Fibroblast of lung (primary cell): ENCODE data around the gene SEC24B. TPM values are rescaled to one million over a fixed set of nuclear protein-coding genes. Genes with fewer than 3 reads are reported as not detected.
"Not testable (repeated sequence)": the region's sequence is repeated elsewhere in the genome, so short reads cannot be mapped to it uniquely, and the experiment has no call there.

Experiments used
- DNase-seq, 2 donors: peaks; one replicate each; pipeline versions ENCODE4 v3.0.0 to v3.0.0-alpha.2; 2010; ENCODE audit warnings: low read depth in 2 of 2
- H2AFZ ChIP-seq: 2 replicates; pipeline ENCODE4 v1.5.1; 2012; ENCODE audit warnings: low read length, control low read depth, inconsistent platforms
- H3K27ac ChIP-seq: 2 replicates; pipeline ENCODE4 v1.5.1; 2011; ENCODE audit warnings: low read length, control low read depth; ENCODE audit not compliant: insufficient read depth
- H3K27me3 ChIP-seq: 2 replicates; pipeline ENCODE4 v1.5.1; 2011; ENCODE audit warnings: mild to moderate bottlenecking, low read length; ENCODE audit not compliant: control insufficient read depth, insufficient read depth
- H3K36me3 ChIP-seq: 2 replicates; pipeline ENCODE4 v1.5.1; 2011; ENCODE audit warnings: low read length; ENCODE audit not compliant: control insufficient read depth, insufficient read depth
- H3K4me1 ChIP-seq: 2 replicates; pipeline ENCODE4 v1.5.1; 2011; ENCODE audit warnings: low read length; ENCODE audit not compliant: control insufficient read depth, insufficient read depth; ENCODE audit errors: extremely low read depth
- H3K4me2 ChIP-seq: 2 replicates; pipeline ENCODE4 v1.5.1; 2011; ENCODE audit warnings: low read length, control low read depth; ENCODE audit not compliant: insufficient read depth; ENCODE audit errors: extremely low read depth
- H3K4me3 ChIP-seq, 4 experiments: fragments of 200-600 bp in 1 of 4; sonication (generic) in 1 of 4; replicated peaks in 1 of 4; 2 replicates each; pipeline ENCODE4 v1.5.1; 2011 to 2016; ENCODE audit warnings: low read length in 4 of 4, low read depth in 3 of 4, mild to moderate bottlenecking in 3 of 4, control low read depth in 2 of 4, inconsistent platforms in 1 of 4, mixed read lengths in 1 of 4; ENCODE audit not compliant: insufficient read depth in 1 of 4; ENCODE audit errors: control extremely low read depth in 1 of 4
- H3K79me2 ChIP-seq: 2 replicates; pipeline ENCODE4 v1.5.1; 2012; ENCODE audit warnings: mild to moderate bottlenecking, low read length, inconsistent platforms; ENCODE audit not compliant: control insufficient read depth, insufficient read depth
- H3K9ac ChIP-seq: 2 replicates; pipeline ENCODE4 v1.5.1; 2011; ENCODE audit warnings: mild to moderate bottlenecking, low read length, control low read depth; ENCODE audit not compliant: insufficient read depth
- H3K9me3 ChIP-seq: 2 replicates; pipeline ENCODE4 v1.5.1; 2012; ENCODE audit warnings: low read depth, low read length; ENCODE audit not compliant: control insufficient read depth, insufficient read depth
- H4K20me1 ChIP-seq: 2 replicates; pipeline ENCODE4 v1.5.1; 2011; ENCODE audit warnings: low read length; ENCODE audit not compliant: control insufficient read depth, insufficient read depth; ENCODE audit errors: extremely low read depth
- CTCF ChIP-seq, 2 donors: IDR thresholded peaks in 1 of 2; conservative IDR thresholded peaks in 1 of 2; 1 replicate in 1 of 2; 2 replicates in 1 of 2; pipeline ENCODE4 v1.5.1; 2011 to 2012; ENCODE audit warnings: low read length in 2 of 2, control low read depth in 1 of 2, inconsistent platforms in 1 of 2, low read depth in 1 of 2, mild to moderate bottlenecking in 1 of 2
- EZH2 ChIP-seq: IDR thresholded peaks from 2 replicates; pipeline ENCODE4 v1.5.1; 2012; ENCODE audit warnings: low read length, control low read depth, mild to moderate bottlenecking; ENCODE audit errors: missing control alignments
- polyA plus RNA-seq, 2 donors: library from polyadenylated mRNA; depleted of rRNA in 1 of 2; stranded (reverse) in 1 of 2; unstranded in 1 of 2; fragments of >200 nt; gene quantifications; 2 replicates each; pipeline ENCODE4 v1.2.1, GENCODE V29; 2011 to 2012; ENCODE audit warnings: missing spikeins in 1 of 2
- total RNA-seq: library from RNA; depleted of rRNA; stranded (reverse); fragments of >200 nt; gene quantifications from 2 replicates; pipeline ENCODE4 v1.2.1, GENCODE V29; 2014

SEC24B gene
- total and polyA plus RNA-seq, 2 donors (not counting 1 experiment from before 2014, with no cell fraction given), result 16.3 to 47.9 TPM

GRCh38 chr4:109554971-109555370, 121.4 kb downstream of the SEC24B start:
- H3K79me2 ChIP-seq, result no peaks in the 10 kb centered on the region
- no peak overlapping the region for H2AFZ ChIP-seq
- H4K20me1 ChIP-seq, result no peaks in the 10 kb centered on the region
- H3K9ac ChIP-seq, result no peak overlapping the region
- no peak overlapping the region for H3K27ac ChIP-seq
- peak in 1 of 2 donors; percentile 13 for DNase-seq
- no peaks in the 10 kb centered on the region for H3K27me3 ChIP-seq
- no peak overlapping the region for H3K4me2 ChIP-seq
- no peak overlapping the region for H3K4me3 ChIP-seq
- H3K4me1 ChIP-seq, result no peaks in the 10 kb centered on the region
- no peaks in the 10 kb centered on the region for H3K36me3 ChIP-seq
- no peaks in the 10 kb centered on the region for H3K9me3 ChIP-seq
- no peak for TF ChIP-seq CTCF (conservative IDR thresholded peaks at IDR 0.05 in 1 of 2, IDR thresholded peaks at IDR 0.05 in 1 of 2; ENCODE audit: low read depth in 1 of 2, low read length in 2 of 2)
- TF ChIP-seq EZH2, result no peak

GRCh38 chr4:109557433-109557832, 123.8 kb downstream of the SEC24B start:
- H3K9me3 ChIP-seq, result no peaks in the 10 kb centered on the region
- no peak overlapping the region for H3K9ac ChIP-seq
- no peaks in the 10 kb centered on the region for H4K20me1 ChIP-seq
- TF ChIP-seq EZH2, result no peak
- no peak for TF ChIP-seq CTCF (conservative IDR thresholded peaks at IDR 0.05 in 1 of 2, IDR thresholded peaks at IDR 0.05 in 1 of 2; ENCODE audit: low read depth in 1 of 2, low read length in 2 of 2)
- H3K27me3 ChIP-seq, result no peaks in the 10 kb centered on the region
- no peaks in the 10 kb centered on the region for H3K4me1 ChIP-seq
- H3K4me2 ChIP-seq, result no peak overlapping the region
- peaks cover 5% of the 10 kb centered on the region for H3K79me2 ChIP-seq
- no peak overlapping the region for H3K27ac ChIP-seq
- H3K4me3 ChIP-seq, result no peak overlapping the region
- no peak overlapping the region for H2AFZ ChIP-seq
- no peaks in the 10 kb centered on the region for H3K36me3 ChIP-seq
- DNase-seq, result no peak

DNA sequence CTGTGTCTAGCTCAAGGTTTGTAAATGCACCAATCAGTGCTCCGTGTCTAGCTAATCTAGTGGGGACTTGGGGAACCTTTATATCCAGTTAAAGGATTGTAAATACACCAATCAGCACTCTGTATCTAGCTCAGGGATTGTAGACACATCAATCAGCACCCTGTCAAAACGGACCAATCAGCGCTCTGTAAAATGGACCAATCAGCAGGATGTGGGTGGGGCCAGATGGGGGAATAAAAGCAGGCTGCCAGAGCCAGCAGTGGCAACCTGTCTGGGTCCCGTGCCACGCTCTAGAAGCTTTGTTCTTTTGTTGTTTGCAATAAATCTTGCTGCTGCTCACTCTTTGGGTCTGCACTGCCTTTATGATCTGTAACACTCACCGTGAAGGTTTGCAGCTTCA, 124.5 kb downstream of the SEC24B start:
- H3K27ac ChIP-seq, H3K9ac ChIP-seq, H3K4me2 ChIP-seq: not testable (repeated sequence)

More for the DNA sequence above, 124.5 kb downstream of the SEC24B start:
- not testable (repeated sequence) for H3K9me3 ChIP-seq, H4K20me1 ChIP-seq, H3K79me2 ChIP-seq, DNase-seq, H3K27me3 ChIP-seq, H2AFZ ChIP-seq, H3K4me1 ChIP-seq, H3K36me3 ChIP-seq, H3K4me3 ChIP-seq
